Cardiac muscle cell (in vitro differentiated cells and primary cell): ENCODE data around the gene CTNS. TPM values are rescaled to one million over a fixed set of nuclear protein-coding genes. Genes with fewer than 3 reads are reported as not detected.
A peak's percentile ranks its signal among the peaks of the same experiment; 100 is the strongest.

Experiments
- DNase-seq, 2 donors: peaks; one replicate each; pipeline versions ENCODE4 v3.0.0 to v3.0.0-alpha.2; 2010 to 2017; ENCODE audit warnings: low read depth in 1 of 2, low spot score in 1 of 2
- H3K27ac ChIP-seq: fragments of 200-600 bp; sonication (generic); 2 replicates; pipeline ENCODE4 v1.5.1; 2016
- H3K27me3 ChIP-seq: fragments of 200-600 bp; sonication (generic); 2 replicates; pipeline ENCODE4 v1.6.0; 2016; ENCODE audit warnings: control low read depth
- H3K36me3 ChIP-seq: fragments of 200-600 bp; sonication (generic); 2 replicates; pipeline ENCODE4 v1.5.1; 2016; ENCODE audit warnings: control low read depth
- H3K4me1 ChIP-seq: fragments of 200-600 bp; sonication (generic); 2 replicates; pipeline ENCODE4 v1.8.1; 2017; ENCODE audit warnings: low read depth, mild to moderate bottlenecking, mixed run types
- H3K4me3 ChIP-seq: fragments of 200-600 bp; sonication (generic); 2 replicates; pipeline ENCODE4 v1.5.1; 2016; ENCODE audit warnings: mild to moderate bottlenecking
- H3K9me3 ChIP-seq: fragments of 200-600 bp; sonication (generic); 2 replicates; pipeline ENCODE4 v1.5.1; 2017; ENCODE audit warnings: low read depth, mild to moderate bottlenecking, control low read depth
- polyA plus RNA-seq: library from polyadenylated mRNA; unstranded; fragments of >200 nt; fragmentation: Nextera tagmentation; extraction: Ambion mirVana; gene quantifications from 2 replicates; pipeline ENCODE4 v1.2.1, GENCODE V29; 2016
- total RNA-seq: library from RNA; depleted of rRNA; stranded (reverse); fragments of >200 nt; gene quantifications from 2 replicates; pipeline ENCODE4 v1.2.3, GENCODE V29; 2016
- TF ChIP-seq, protein P1 (sequence below): IDR thresholded peaks from 2 replicates; pipeline ENCODE4 v1.5.1; 2012; ENCODE audit warnings: low read depth, mild to moderate bottlenecking, low read length

The CTNS gene
- total and polyA plus RNA-seq, 2 experiments from 2014 or later = 17.8 to 21.1 TPM

- Histone ChIP-seq H3K9me3 (no peaks in the 10 kb centered on the region), H3K4me3 (no peak overlapping the region), H3K27me3 (no peaks in the 10 kb centered on the region), H3K4me1 (peaks cover 27% of the 10 kb centered on the region), H3K36me3 (peaks cover 7% of the 10 kb centered on the region), H3K27ac (no peak overlapping the region)
- TF ChIP-seq, protein P1, sequence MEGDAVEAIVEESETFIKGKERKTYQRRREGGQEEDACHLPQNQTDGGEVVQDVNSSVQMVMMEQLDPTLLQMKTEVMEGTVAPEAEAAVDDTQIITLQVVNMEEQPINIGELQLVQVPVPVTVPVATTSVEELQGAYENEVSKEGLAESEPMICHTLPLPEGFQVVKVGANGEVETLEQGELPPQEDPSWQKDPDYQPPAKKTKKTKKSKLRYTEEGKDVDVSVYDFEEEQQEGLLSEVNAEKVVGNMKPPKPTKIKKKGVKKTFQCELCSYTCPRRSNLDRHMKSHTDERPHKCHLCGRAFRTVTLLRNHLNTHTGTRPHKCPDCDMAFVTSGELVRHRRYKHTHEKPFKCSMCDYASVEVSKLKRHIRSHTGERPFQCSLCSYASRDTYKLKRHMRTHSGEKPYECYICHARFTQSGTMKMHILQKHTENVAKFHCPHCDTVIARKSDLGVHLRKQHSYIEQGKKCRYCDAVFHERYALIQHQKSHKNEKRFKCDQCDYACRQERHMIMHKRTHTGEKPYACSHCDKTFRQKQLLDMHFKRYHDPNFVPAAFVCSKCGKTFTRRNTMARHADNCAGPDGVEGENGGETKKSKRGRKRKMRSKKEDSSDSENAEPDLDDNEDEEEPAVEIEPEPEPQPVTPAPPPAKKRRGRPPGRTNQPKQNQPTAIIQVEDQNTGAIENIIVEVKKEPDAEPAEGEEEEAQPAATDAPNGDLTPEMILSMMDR = no peak
- no peak for DNase-seq
Measured at GRCh38 chr17:3593384-3593783, 43.2 kb upstream of the CTNS start.

GRCh38 chr17:3594051-3594800 is 42.3 kb upstream of the CTNS start:
- H3K9me3 ChIP-seq = no peaks in the 10 kb centered on the region
- peaks cover 7% of the 10 kb centered on the region for H3K36me3 ChIP-seq
- peak; percentile 42 to 83 for DNase-seq
- no peak overlapping the region for H3K4me3 ChIP-seq
- H3K27me3 ChIP-seq = no peaks in the 10 kb centered on the region
- H3K4me1 ChIP-seq = peaks cover 27% of the 10 kb centered on the region
- H3K27ac ChIP-seq = peak overlapping the region; percentile 59
- TF ChIP-seq, protein P1 = no peak

- Histone ChIP-seq H3K9me3 (no peaks in the 10 kb centered on the region), H3K36me3 (peaks cover under 1% of the 10 kb centered on the region), H3K4me1 (peaks cover 27% of the 10 kb centered on the region), H3K4me3 (no peak overlapping the region), H3K27ac (peak overlapping the region; percentile 59), H3K27me3 (no peaks in the 10 kb centered on the region)
- peak in 1 of 2 donors; percentile 28 for DNase-seq
- TF ChIP-seq, protein P1 = no peak
Measured at GRCh38 chr17:3594976-3595375, 41.6 kb upstream of the CTNS start.

- no peak overlapping the region for H3K27ac ChIP-seq
- no peaks in the 10 kb centered on the region for H3K36me3 ChIP-seq
- DNase-seq = no peak
- peaks cover 8% of the 10 kb centered on the region for H3K4me1 ChIP-seq
- H3K4me3 ChIP-seq = no peak overlapping the region
- H3K27me3 ChIP-seq = no peaks in the 10 kb centered on the region
- TF ChIP-seq, protein P1 = no peak
- no peaks in the 10 kb centered on the region for H3K9me3 ChIP-seq
Measured at GRCh38 chr17:3596804-3597464, 39.6 kb upstream of the CTNS start.

- Histone ChIP-seq H3K27ac (no peak overlapping the region), H3K4me3 (no peak overlapping the region), H3K9me3 (no peaks in the 10 kb centered on the region), H3K27me3 (no peaks in the 10 kb centered on the region), H3K36me3 (no peaks in the 10 kb centered on the region), H3K4me1 (peaks cover 7% of the 10 kb centered on the region)
- TF ChIP-seq, protein P1 = no peak
- no peak for DNase-seq
Measured at GRCh38 chr17:3598078-3598477, 38.5 kb upstream of the CTNS start.
